Measurements from ENCODE around the gene METTL25B.

GRCh38 chr1:156773607-156774006, 45.3 kb downstream of the METTL25B start:
- TF ChIP-seq CTCF (IDR thresholded peaks at IDR 0.05): no peak
- TF ChIP-seq POLR2A (IDR thresholded peaks at IDR 0.05): no peak

All from stomach (tissue), 4 donors.